ENCODE measurements around the gene CYCS. TPM values are rescaled to one million over a fixed set of nuclear protein-coding genes. Genes with fewer than 3 reads are reported as not detected.

The CYCS gene
- total and polyA plus RNA-seq, 10 of the 15 experiments (the other 5 are each of a cell fraction or from before 2014, with no cell fraction given), result 113 to 952 (median 356) TPM

GRCh38 chr7:25118048-25118753 is 6.9 kb downstream of the CYCS start:
- ChIA-PET POLR2A (interaction anchor here (0.5 to 2.9 kb wide), 5 partner anchors 7 to 1171 kb away, joined by 3 to 12 read pairs (median 4); partner anchors contain the start of gene CYCS), CTCF (interaction anchor here (0.7 to 6.8 kb wide), 7 partner anchors 10 to 297 kb away, joined by 3 to 46 read pairs (median 3); no protein-coding TSS in a partner anchor), SMC1A (ENCODE audit: uncharacterized antibody, unreplicated experiment) (interaction anchor here (1.0 to 4.5 kb wide), 9 partner anchors 11 to 363 kb away, joined by 3 to 31 read pairs (median 3); no protein-coding TSS in a partner anchor), RAD21 (ENCODE audit: unreplicated experiment) (interaction anchor here (1.0 to 2.3 kb wide), 4 partner anchors 9 to 297 kb away, joined by 3 to 9 read pairs (median 6); no protein-coding TSS in a partner anchor)
- intact Hi-C loops (cut with micrococcal nuclease; ENCODE audit: unreplicated experiment), result no loop called here
- Histone ChIP-seq H3K9ac (ENCODE audit: control insufficient read depth, insufficient read depth, low read length) (peak overlapping the region; percentile 52), H3K79me2 (ENCODE audit: control insufficient read depth, insufficient read depth, low read length) (peaks cover 28% of the 10 kb centered on the region), H3K4me3 (no peak overlapping the region; the same call in 1 of the 2 replicates), H2AFZ (ENCODE audit: control insufficient read depth, low read depth, low read length) (no peak overlapping the region), H3K27ac (ENCODE audit: control insufficient read depth, insufficient read depth) (peak overlapping the region; percentile 90), H3K36me3 (ENCODE audit: control insufficient read depth in 2 of 2, insufficient read depth in 2 of 2, low read length in 1 of 2) (peaks cover 8 to 21% of the 10 kb centered on the region in 2 experiments), H3K4me1 (ENCODE audit: control insufficient read depth, insufficient read depth, low read length) (peaks cover 43% of the 10 kb centered on the region), H3K9me3 (replicated peaks; ENCODE audit: control insufficient read depth, insufficient read depth, low read length) (no peaks in the 10 kb centered on the region; the same call in 1 of the 3 replicates), H3K4me2 (ENCODE audit: control insufficient read depth, insufficient read depth) (peak overlapping the region; percentile 88), H3K27me3 (replicated peaks in 1 of 2; ENCODE audit: control insufficient read depth in 2 of 2, insufficient read depth in 2 of 2, low read length in 1 of 2) (no peaks in the 10 kb centered on the region), H4K20me1 (ENCODE audit: control insufficient read depth, insufficient read depth) (no peaks in the 10 kb centered on the region)
- DNase-seq (ENCODE audit: low read depth, low spot score), result no peak
- in situ Hi-C loops (cut with MboI), result no loop called here
- no peak for FAIRE-seq
- ATAC-seq, result peak; percentile 68
- BruUV-seq (replicated peaks), result no TSS peak
- 18% methylated on average over 8 of the region's 8 CpGs for WGBS (ENCODE audit: insufficient coverage, insufficient replicate concordance, low lambda C conversion rate, missing lambda C conversion rate)
- peak; percentile 46; the same call in 1 of the 2 replicates for TF ChIP-seq ZNF687 (IDR thresholded peaks at IDR 0.05)
- peak; percentile 72; the same call in 1 of the 2 replicates for TF ChIP-seq MTA2 (IDR thresholded peaks at IDR 0.05; ENCODE audit: low read depth)
- no peak for TF ChIP-seq FOXK2 (IDR thresholded peaks at IDR 0.05)
- TF ChIP-seq MYC (IDR thresholded peaks at IDR 0.05; ENCODE audit: insufficient read depth, insufficient read length, insufficient replicate concordance, low read length, severe bottlenecking), result no peak
- TF ChIP-seq RUNX3 (IDR thresholded peaks at IDR 0.05; ENCODE audit: low read length), result 0 out of 2 replicates have a peak, but pooled peaks have one; percentile 9
- TF ChIP-seq POU2F2 (IDR thresholded peaks at IDR 0.05; ENCODE audit: borderline replicate concordance, low read depth, low read length), result no peak
- no peak for TF ChIP-seq PAX5 (IDR thresholded peaks at IDR 0.05; ENCODE audit: borderline replicate concordance, low read depth, low read length)
- peak; percentile 54; the same call in 1 of the 2 replicates for TF ChIP-seq HDGF (IDR thresholded peaks at IDR 0.05)
- 0 out of 2 replicates have a peak, but pooled peaks have one; percentile 41 for TF ChIP-seq LARP7 (IDR thresholded peaks at IDR 0.05)
- TF ChIP-seq ZNF217 (IDR thresholded peaks at IDR 0.05), result peak; percentile 61
- no peak for TF ChIP-seq SIN3A (IDR thresholded peaks at IDR 0.05; ENCODE audit: low read depth, low read length)
- TF ChIP-seq TAF1 (IDR thresholded peaks at IDR 0.05; ENCODE audit: borderline replicate concordance, low read depth, low read length), result no peak
- peak; percentile 4 for TF ChIP-seq IRF4 (IDR thresholded peaks at IDR 0.05; ENCODE audit: low read depth, low read length)
- TF ChIP-seq ZBTB40 (IDR thresholded peaks at IDR 0.05; ENCODE audit: borderline replicate concordance), result peak; percentile 96
- TF ChIP-seq GATAD2B (conservative IDR thresholded peaks at IDR 0.05; ENCODE audit: low read depth), result peak; percentile 27; the same call in 1 of the 2 replicates
- peak; percentile 62; the same call in 1 of the 2 replicates for TF ChIP-seq TARDBP (IDR thresholded peaks at IDR 0.05; ENCODE audit: borderline replicate concordance)
